HG03103 (cell line): ENCODE data around the gene ZNF195.
"Not testable (repeated sequence)": the region's sequence is repeated elsewhere in the genome, so short reads cannot be mapped to it uniquely, and the experiment has no call there.

Experiments
- ATAC-seq: cut with Tn5 transposase; IDR thresholded peaks from one replicate; pipeline ENCODE4 v1.9.1; 2021; ENCODE audit warnings: low read depth; ENCODE audit not compliant: unreplicated experiment

ZNF195 gene

DNA sequence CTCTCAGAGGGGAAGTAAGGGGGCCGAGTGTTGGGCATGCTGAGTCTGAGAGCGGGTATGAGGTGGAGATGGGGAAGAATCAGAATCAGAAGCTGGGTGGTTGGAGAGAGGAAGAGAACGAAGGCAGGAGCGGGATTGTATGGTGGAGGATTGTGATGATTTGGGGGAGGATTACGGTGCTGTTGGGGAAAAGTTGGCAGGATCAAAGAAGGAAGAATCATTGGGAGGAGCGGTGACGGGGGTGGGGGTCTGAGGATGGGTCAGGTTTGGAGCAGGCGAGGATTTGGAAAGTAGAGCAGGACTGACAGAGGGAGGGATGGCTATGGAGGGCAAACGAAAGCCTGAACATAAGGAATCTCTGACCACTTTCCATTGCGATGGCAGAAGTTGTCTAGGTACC, 22.1 kb downstream of the ZNF195 start:
- no peak for ATAC-seq

GRCh38 chr11:3353066-3353465, 25.9 kb downstream of the ZNF195 start:
- ATAC-seq: no peak

DNA sequence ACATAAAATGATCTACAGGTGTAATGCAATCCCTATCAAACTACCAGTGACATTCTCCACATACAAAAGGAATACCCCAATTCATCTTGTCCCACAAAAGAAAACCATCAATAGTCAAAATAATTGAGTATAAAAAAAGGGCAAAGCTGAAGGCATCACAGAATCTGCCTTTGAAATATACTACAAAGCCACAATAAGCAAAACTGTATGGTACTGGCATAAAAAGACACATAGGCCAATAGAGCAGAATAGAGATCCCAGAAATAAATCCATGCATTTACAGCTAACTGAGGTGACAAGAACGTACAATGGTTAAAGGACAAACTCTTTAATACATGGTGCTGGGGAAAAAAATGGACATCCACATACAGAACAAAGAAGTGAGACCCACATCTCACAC, 31.8 kb downstream of the ZNF195 start:
- ATAC-seq: no peak

DNA sequence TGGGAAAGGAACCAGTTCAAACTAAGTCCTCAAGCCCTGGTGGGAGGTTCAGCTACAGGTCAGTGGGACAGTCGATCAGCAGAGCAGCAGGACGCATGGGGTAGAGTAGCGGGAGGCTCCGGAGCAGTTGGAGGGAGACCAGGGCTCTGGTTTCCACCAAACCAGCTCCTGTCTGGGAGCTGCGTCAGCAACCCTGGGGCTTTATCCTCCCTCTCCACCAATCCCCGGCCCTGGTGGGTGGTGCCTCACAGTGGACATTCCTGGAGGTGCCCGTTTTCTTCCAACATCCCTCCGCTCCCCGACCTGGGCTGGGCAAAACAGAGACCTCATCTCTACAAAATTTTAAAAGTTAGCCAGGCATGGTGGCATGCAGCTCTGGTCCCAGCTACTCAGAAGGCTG, 32.4 kb downstream of the ZNF195 start:
- ATAC-seq: no peak

- ATAC-seq: no peak
Observed at GRCh38 chr11:3345736-3346135, 33.2 kb downstream of the ZNF195 start.

DNA sequence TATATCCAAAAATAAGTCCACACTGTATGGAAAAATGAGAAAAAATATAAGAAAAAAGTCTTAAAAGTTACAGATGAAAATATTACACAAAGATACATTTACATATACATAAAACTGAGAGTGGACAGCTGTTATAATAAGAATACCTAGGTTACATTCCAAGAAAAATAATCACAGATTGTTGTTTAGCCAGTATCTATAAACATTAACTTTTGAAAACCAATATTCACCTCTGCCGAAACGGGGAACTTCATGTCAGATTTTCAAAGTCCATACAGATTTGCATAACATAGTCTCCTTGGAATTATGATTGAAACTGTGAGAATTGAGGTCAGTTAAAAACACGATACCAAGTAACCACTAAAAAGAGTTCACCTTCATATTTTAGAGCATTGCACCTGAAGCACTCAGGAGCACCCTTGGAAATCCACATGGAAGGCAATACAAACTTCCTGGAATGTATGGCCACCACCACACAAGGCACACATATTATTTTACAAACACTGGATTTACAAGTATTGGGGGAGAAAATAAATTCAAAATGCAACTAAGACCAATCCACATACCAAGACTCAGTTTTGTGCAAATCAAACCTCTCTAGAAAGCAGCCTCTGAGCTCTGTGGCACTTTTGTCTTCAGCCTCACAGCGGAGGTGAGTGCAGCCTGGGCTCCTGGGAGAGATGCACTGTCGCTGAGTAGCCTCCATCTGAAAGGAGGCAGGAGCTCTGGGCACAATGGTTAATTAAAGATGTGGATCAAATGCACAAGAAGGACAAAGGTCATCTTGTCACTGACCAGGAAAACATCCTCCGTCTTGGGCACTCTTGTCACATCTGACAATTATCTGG, 34.4 kb downstream of the ZNF195 start:
- no peak for ATAC-seq

DNA sequence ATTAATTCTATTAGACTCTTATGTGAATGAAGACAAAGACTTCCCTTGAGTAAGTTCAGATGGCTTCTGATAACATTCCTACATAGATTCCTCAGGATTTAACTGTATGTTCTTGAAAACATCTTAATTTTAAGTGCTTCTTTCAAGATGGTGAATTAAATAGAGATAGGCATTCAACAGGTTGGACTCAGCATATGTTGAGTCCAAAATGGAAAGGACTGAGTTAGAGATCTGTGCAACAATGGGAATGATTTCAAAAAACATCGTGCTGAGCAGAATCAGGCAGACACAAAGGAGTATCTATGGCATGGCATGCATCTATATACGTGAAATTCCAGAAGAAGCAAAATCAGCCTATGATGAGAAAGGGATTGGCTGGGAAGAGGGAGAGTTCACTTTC, 36.2 kb downstream of the ZNF195 start:
- no peak for ATAC-seq

- ATAC-seq: no peak
Observed at GRCh38 chr11:3341298-3341697, 37.6 kb downstream of the ZNF195 start.

DNA sequence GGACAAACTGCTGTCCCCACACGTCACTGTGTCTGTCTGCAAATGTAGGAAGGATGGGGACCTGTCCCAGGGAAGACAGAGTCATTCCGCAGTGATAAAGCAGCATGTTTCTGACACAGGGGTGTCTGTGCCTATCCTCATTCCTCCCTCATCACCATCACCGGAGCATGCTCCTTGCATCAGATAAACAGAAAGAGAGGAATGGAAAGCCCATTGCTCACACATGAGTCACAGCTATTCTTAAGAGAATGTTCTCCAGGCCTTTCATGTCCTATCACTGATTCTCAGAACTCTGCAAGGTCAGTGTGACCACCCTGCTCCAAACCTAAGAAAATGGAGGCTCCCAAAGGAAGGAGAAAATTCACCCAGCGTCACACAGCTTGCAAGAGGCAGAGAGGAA, 38.9 kb downstream of the ZNF195 start:
- no peak for ATAC-seq

DNA sequence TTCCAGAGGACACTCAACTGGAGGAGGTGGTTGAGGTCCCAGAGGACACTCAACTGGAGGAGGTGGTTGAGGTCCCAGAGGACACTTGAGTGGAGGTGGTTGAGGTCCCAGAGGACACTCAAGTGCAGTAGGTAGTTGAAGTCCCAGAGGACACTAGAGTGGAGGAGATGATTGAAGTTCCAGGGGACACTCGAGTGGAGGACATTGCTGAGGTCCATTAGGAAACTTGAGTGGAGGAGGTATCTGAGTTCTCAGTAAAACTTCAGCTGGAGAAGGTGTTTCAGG, 39.7 kb downstream of the ZNF195 start:
- ATAC-seq: no peak

DNA sequence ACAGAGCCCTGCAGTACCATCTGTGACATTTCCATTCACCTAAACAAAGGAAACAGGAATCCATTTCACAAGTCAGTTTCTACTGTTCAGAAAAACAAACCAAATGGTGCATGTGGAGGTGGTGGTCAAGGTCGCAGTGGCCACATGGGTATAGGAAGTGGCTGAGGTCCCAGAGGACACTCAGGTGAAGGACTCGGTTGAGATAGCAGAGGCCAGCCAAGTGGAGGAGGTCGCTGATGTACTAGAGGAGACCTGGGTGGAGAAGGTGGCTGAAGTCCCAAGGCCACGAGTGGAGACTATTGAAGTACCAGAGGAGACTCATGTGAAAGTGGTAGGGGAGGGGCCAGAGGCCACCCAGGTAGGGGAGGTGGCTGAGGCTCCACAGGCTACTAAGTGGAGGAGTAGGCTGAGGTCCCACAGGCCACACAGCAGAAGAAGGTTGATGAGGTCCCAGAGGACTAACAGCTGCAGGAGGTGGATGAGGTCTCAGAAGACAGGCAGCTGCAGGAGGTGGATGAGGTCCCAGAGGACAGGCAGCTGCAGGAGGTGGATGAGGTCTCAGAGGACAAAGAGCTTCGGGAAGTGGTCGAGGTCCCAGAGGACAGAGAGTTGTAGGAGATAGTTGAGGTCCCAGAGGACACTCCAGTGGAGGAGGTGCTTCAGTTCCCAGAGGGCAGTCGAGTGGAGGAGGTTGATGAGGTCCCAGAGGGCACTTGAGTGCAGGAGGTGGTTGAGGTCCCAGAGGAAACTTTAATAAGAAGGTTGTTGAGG, 40.2 kb downstream of the ZNF195 start:
- no peak for ATAC-seq

DNA sequence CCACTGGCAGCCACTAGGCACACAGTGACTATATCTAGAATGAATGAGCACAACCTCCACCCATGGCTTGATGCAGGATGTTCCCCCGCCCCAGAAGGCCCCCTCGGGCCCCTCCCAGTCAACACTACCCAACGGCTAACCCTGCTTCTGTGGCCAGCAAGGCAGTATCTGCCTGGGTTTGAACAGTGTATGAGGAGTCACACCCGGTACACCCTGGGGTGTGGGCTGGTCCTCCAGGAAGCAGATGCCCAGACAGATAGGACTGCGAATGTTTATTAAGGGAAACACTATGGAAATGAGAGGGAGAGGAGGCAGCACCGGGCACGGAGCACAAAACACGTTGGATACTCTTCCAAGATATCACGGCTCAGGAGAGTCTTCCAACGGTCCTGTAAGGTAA, 42.5 kb downstream of the ZNF195 start:
- not testable (repeated sequence) for ATAC-seq

- not testable (repeated sequence) for ATAC-seq
Observed at GRCh38 chr11:3333157-3333556, 45.8 kb downstream of the ZNF195 start.

- ATAC-seq: not testable (repeated sequence)
Observed at GRCh38 chr11:3331078-3331477, 47.9 kb downstream of the ZNF195 start.

GRCh38 chr11:3330064-3330463, 48.9 kb downstream of the ZNF195 start:
- not testable (repeated sequence) for ATAC-seq

- not testable (repeated sequence) for ATAC-seq
Observed at GRCh38 chr11:3328503-3328902, 50.4 kb downstream of the ZNF195 start.

GRCh38 chr11:3326450-3326849, 52.5 kb downstream of the ZNF195 start:
- not testable (repeated sequence) for ATAC-seq

GRCh38 chr11:3324724-3325123, 54.2 kb downstream of the ZNF195 start:
- not testable (repeated sequence) for ATAC-seq
